Pancreas (tissue), 10 donors: Measurements from ENCODE around the gene CLEC3B. TPM values are rescaled to one million over a fixed set of nuclear protein-coding genes. Genes with fewer than 3 reads are reported as not detected.

Experiments
- ATAC-seq, 4 donors: fragments of 200-7000 bp; cut with Tn5 transposase; one replicate each; pipeline versions ENCODE4 v1.8.0 to v1.9.1; 2020; ENCODE audit warnings: mild to moderate bottlenecking in 4 of 4, moderate library complexity in 4 of 4
- DNase-seq, 6 donors: peaks; one replicate each; pipeline ENCODE4 v3.0.0-alpha.2; 2020
- FAIRE-seq: peaks from 2 replicates; lab custom pipeline; 2012; peaks lifted over from hg19 to GRCh38; lab: Jason Lieb, UNC
- H3K27ac ChIP-seq, 4 donors: fragments of 200-600 bp; sonication (generic); 1 replicate in 3 of 4; 2 replicates in 1 of 4; pipeline versions ENCODE4 v1.5.0 to v1.8.0; 2020
- H3K27me3 ChIP-seq, 4 donors: fragments of 200-600 bp; one replicate each; pipeline ENCODE4 v1.8.0; 2021
- H3K36me3 ChIP-seq, 3 donors: fragments of 200-600 bp; sonication (generic) in 1 of 3; one replicate each; pipeline versions ENCODE4 v1.5.0 to v1.8.0; 2020 to 2021
- H3K4me1 ChIP-seq, 3 donors: fragments of 200-600 bp; one replicate each; pipeline ENCODE4 v1.8.0; 2021
- H3K4me3 ChIP-seq, 4 donors: fragments of 200-600 bp; sonication (generic) in 2 of 4; one replicate each; pipeline versions ENCODE4 v1.5.0 to v1.8.0; 2020 to 2021
- H3K9me3 ChIP-seq, 4 donors: fragments of 200-600 bp; one replicate each; pipeline ENCODE4 v1.8.0; 2021
- CTCF ChIP-seq, 4 donors: fragments of 200-600 bp; sonication (generic) in 3 of 4; IDR thresholded peaks; one replicate each; pipeline versions ENCODE4 v1.5.0 to v1.8.0; 2021; ENCODE audit warnings: antibody characterized with exemption in 4 of 4
- WGBS, 2 donors: extraction: QIAGEN DNeasy Blood & Tissue Kit; methylation state at CpG; one replicate each; pipeline ENCODE4 v1.1.7; 2013; 5-methylcytosine and 5-hydroxymethylcytosine counted together
- intact Hi-C, 3 donors: fragments of 100-400 bp; cut with DNase I; formaldehyde crosslinking; loops; one replicate each; pipeline versions ENCODE4 v1.11.1 to v1.14.2; 2022
- polyA plus RNA-seq, 2 donors: library from polyadenylated mRNA; stranded (reverse); fragments of 200-250 nt; gene quantifications; one replicate each; pipeline ENCODE4 v1.2.3, GENCODE V29; 2013
- total RNA-seq, 6 donors: library from RNA; stranded (reverse); fragmentation: NEBNext Ultra II Directional in 4 of 6; extraction: Animal tissue kit (Norgen Biotek cat#: 25700) in 4 of 6; gene quantifications; one replicate each; pipeline versions ENCODE4 v1.2.1 to v1.2.4, GENCODE V29; 2021 to 2023
- donor health status: healthy with polysubstance abuse.
- donor health status: DM: no; HTN: no; CAD: no; lungs with moderate emphysema.
- donor health status: DM: no; HTN: no; CAD: no.
- donor health status: control.
- donor health status: control.
- donor health status: Bipolar disorder and iron deficiency.
- donor health status: DM: yes; HTN: yes; CAD: no.
- donor health status: DM: no; HTN: no; CAD: no.
- donor health status: DM: no; HTN: no; CAD: no.
- donor health status: DM: yes; HTN: yes; CAD: no.

CLEC3B gene
- total and polyA plus RNA-seq, 8 donors, result 1.3 to 31.9 (median 7.8) TPM

GRCh38 chr3:45031531-45031930 lies 5.4 kb downstream of the CLEC3B start:
- intact Hi-C loops, result loop anchor here in 1 of 3 donors (5.0 to 10.0 kb wide), 2 partner anchors 186 to 463 kb away; no protein-coding TSS in a partner anchor
- no peak for DNase-seq
- Histone ChIP-seq H3K4me3 (no peak overlapping the region), H3K4me1 (peaks cover 0 to 3% (median 0%) of the 10 kb centered on the region in 3 donors), H3K36me3 (no peaks in the 10 kb centered on the region), H3K27me3 (peaks cover 0 to 5% (median 0%) of the 10 kb centered on the region in 4 donors), H3K27ac (no peak overlapping the region), H3K9me3 (no peaks in the 10 kb centered on the region)
- FAIRE-seq, result no peak
- ATAC-seq, result no peak
- 63 to 66% methylated on average over 3 of the region's 3 CpGs for WGBS, 2 donors
- no peak for TF ChIP-seq CTCF (IDR thresholded peaks at IDR 0.05)

- peaks cover 0 to 3% (median 0%) of the 10 kb centered on the region in 3 donors for H3K4me1 ChIP-seq
- ATAC-seq (no peak), DNase-seq (no peak), FAIRE-seq (no peak)
- H3K27me3 ChIP-seq, result peaks cover 0 to 5% (median 0%) of the 10 kb centered on the region in 4 donors
- H3K9me3 ChIP-seq, result no peaks in the 10 kb centered on the region
- 85 to 87% methylated on average over 2 of the region's 2 CpGs for WGBS, 2 donors
- intact Hi-C loops, result loop anchor here in 1 of 3 donors (5.0 to 10.0 kb wide), 2 partner anchors 185 to 463 kb away; no protein-coding TSS in a partner anchor
- no peak overlapping the region for H3K4me3 ChIP-seq
- no peaks in the 10 kb centered on the region for H3K36me3 ChIP-seq
- H3K27ac ChIP-seq, result no peak overlapping the region
- TF ChIP-seq CTCF (IDR thresholded peaks at IDR 0.05), result no peak
These were observed 6.0 kb downstream of the CLEC3B start for GRCh38 chr3:45032113-45032512.

GRCh38 chr3:45033791-45034190 lies 7.7 kb downstream of the CLEC3B start:
- Histone ChIP-seq H3K4me3 (no peak overlapping the region), H3K4me1 (peaks cover 0 to 3% (median 0%) of the 10 kb centered on the region in 3 donors), H3K9me3 (no peaks in the 10 kb centered on the region), H3K36me3 (no peaks in the 10 kb centered on the region), H3K27me3 (no peaks in the 10 kb centered on the region), H3K27ac (no peak overlapping the region)
- 65 to 69% methylated on average over 6 of the region's 6 CpGs for WGBS, 2 donors
- no peak for TF ChIP-seq CTCF (IDR thresholded peaks at IDR 0.05)
- FAIRE-seq, result no peak
- ATAC-seq, result peak in 1 of 4 donors; percentile 9
- no peak for DNase-seq
- intact Hi-C loops, result loop anchor here in 1 of 3 donors (5.0 to 10.0 kb wide), 2 partner anchors 184 to 461 kb away; no protein-coding TSS in a partner anchor

GRCh38 chr3:45034612-45035252 lies 8.6 kb downstream of the CLEC3B start:
- FAIRE-seq, result no peak
- DNase-seq, result peak in 2 of 6 donors; percentile 17 to 63
- H3K27me3 ChIP-seq, result no peaks in the 10 kb centered on the region
- H3K4me1 ChIP-seq, result peaks cover 0 to 3% (median 0%) of the 10 kb centered on the region in 3 donors
- WGBS, 2 donors, result 83 to 89% methylated on average over 3 of the region's 3 CpGs
- no peaks in the 10 kb centered on the region for H3K36me3 ChIP-seq
- H3K4me3 ChIP-seq, result no peak overlapping the region
- intact Hi-C loops, result loop anchor here in 2 of 3 donors (5.0 to 10.0 kb wide), 4 partner anchors 178 to 463 kb away; no protein-coding TSS in a partner anchor
- peak in 3 of 4 donors; percentile 7 to 57 (median 51) for ATAC-seq
- peak overlapping the region in 1 of 4 donors; percentile 36 for H3K27ac ChIP-seq
- TF ChIP-seq CTCF (IDR thresholded peaks at IDR 0.05), result no peak
- H3K9me3 ChIP-seq, result no peaks in the 10 kb centered on the region
